ENCODE measurements around the gene PSMD11.
"Not testable (repeated sequence)": the region's sequence is repeated elsewhere in the genome, so short reads cannot be mapped to it uniquely, and the experiment has no call there.

Gene PSMD11

DNA sequence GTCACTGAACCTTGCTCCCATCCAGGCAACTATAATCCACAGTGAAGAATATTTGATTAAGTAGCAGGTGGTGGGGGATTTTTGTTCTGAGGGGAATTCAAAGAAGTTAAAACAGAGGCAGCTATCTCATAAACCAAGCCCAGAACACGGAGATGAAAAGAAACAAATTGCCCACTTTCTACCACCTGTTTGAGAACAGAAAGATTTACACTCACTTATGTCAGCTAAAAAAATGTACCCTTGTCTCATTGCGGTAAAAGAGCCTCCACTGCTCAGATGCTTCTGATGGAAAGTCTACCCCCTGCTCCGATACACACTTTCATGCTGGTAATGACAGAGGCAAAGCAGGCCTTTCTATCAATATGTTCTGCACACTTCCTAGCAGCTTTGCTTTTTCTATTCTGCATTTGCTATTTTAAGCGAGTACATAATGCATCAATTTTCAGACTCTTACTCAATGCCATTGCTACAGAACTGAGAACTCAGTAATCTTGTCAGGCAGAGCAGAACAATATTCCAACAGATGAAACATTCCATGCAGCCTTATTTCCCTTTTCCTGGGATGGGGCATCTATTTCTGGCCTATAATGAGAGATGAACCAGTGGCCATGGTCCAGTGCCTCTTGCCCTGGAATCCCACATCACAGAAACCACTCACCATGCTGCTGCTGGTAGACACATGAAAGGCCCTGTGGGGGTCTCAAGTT is 71.5 kb downstream of the PSMD11 start:
- DNase-seq = no peak

DNA sequence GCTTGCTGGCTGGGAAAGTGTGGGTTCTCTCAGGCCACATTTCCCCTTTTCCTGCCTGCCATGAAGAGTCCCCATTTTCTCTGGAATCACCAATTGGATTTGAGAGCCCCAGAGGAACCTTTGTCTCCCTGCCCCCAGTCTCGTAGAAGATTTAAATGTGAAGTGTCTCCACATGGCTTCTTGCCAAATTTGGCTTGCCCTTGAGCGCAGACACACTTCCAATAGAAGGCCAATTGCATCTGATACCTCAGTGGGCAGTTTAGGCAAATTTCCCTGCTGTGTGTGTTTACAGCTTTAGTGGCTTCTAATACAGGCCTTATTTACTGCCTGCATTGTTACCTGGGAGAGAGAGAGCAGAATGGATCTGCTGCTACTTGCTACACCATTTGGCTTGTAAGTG is 72.1 kb downstream of the PSMD11 start:
- no peak for DNase-seq

DNA sequence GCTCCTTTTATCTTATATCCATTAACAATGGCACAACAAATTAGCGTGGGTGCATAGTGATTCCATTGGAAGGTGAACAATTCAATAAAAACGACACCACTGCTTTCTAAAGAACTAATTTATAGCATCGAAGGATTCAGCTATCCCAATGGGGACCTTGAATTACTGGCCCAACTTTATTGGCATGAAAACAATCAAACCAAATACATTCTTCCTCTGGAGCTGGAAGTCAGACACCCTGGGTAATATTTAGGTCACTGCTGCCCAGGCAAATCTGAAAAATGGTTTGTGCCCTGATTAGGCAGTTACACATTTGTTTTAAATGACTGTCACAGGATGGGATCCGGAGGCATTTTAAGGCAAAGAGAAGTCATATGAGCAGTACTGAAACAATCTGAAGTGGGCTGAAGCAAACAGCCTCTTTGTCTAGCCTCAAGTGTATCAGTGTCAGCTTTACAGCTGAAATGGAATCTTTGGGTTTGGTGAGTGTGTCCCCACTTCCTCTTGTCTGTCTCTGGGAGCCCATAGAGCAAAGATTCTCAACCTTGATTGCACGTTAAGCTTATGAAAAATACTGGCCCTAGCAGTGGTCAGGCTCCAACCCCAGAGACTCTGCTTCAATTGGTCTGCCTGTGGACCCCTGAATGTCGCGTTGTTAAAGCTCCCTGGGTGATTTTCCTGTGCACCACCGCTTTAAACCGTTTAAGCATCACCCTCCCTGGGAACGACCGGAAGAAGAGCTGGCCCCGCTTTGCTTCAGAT is 72.8 kb downstream of the PSMD11 start:
- DNase-seq = no peak

DNA sequence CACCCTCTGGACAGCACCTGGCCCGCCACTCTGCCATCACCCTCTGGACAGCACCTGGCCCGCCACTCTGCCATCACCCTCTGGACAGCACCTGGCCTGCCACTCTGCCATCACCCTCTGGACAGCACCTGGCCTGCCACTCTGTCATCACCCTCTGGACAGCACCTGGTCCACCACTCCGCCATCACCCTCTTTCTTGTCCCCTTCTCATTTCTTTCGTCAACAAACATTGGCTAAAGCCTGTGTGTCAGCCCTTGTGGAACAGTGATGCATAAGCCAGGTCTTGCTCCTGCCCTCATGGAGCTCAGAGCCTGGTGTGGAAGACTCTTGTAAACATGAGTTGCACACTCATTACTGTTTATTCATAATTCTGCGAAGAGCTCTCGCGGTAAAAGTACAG is 73.7 kb downstream of the PSMD11 start:
- DNase-seq = no peak

DNA sequence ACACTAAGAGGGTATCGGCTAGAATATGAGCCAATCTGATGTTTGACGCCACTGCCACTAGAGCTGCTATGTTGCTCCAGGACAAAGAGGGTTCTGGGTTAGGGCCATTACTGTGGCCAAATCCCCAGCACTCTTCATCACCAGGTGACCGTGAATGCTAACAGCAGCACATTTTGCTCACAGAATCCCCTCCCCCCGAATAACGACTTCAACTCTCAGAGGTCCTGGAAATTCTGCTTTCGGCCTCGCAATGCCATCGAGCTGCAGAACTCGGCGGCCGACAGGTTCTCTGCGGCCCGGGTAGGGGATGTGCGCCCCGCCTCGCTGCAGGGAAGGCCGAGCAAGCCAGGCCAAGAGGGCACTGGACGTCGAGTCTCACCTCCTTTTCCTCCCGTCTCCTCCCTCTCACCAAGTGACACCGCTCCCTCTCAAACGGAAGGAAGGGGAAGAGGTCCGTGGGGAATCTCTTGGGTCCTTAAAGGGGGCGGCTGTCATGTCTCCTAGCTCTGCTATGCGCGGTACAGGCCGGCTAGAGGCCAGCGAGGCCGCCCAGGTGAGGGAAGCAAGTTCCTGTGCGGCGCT is 74.4 kb downstream of the PSMD11 start:
- no peak for DNase-seq

DNA sequence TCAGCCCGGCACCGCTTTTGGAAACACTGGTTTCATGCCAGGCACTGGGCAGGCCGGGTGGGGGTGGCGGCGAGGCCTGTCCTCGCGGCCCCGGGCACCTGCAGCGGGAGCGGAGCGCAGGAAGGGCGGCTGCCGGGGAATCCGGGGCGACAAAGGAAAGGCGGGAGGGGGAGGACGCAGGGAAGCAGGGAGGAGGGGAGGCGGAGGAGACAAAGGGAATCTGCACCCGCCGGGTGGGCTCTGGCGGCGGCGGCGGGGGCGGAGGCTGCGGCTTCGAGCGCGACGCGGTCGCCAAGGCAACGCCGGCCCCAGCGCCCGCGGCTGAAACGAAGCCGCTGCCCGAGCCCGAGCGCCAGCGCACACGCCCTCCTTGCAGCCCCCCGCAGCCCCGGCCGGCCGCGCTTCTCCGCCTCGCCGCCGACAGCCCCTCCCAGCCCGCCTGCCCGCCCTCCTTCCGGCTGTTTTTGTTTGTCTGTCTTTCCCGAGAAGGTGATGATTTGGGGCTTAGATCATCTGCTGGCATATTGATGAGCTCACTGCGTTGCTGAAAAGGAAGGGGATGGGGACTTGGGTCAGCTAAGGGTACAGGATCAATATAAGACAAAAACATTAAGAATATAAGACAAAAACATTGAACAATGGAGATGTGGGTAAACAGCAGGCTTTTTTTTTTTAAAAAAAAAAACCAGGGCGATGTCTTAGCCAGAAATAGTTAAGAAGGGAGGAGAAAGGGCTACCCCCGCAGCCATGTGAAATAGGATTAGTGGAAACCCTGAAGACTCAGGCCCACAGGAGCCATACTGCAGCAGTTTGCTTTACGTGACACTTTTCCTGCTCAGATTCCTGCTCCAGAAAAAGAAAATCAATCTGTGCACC is 75.2 kb downstream of the PSMD11 start:
- no peak for DNase-seq

DNA sequence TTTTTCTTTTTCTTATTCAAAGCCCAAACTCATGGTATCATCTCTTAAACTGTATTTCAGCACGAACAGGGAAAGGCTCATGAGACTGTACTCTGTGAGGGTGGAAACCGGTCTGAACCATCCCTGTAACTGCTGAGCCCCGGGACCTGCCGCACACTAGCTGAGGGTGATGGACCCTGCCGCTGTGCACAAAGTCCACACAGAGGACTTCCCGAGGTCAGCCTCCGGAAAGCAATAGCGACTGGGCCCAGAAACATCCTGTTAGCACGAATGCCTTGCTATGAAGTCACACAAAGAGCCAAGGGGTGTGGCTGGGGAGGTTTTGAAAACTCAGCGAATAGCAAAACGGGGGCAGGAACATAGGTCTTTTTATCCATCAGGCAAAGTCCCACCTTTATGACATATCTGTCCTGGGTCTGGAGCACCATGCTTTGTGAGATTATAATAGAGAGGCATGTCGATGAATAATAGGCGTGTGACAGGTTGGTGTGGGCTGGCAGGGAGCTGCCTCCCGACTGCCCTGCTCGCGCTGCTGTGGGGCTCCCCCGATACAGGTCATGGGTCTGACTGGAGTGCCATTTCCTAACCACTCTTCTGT is 75.9 kb downstream of the PSMD11 start:
- DNase-seq = no peak

DNA sequence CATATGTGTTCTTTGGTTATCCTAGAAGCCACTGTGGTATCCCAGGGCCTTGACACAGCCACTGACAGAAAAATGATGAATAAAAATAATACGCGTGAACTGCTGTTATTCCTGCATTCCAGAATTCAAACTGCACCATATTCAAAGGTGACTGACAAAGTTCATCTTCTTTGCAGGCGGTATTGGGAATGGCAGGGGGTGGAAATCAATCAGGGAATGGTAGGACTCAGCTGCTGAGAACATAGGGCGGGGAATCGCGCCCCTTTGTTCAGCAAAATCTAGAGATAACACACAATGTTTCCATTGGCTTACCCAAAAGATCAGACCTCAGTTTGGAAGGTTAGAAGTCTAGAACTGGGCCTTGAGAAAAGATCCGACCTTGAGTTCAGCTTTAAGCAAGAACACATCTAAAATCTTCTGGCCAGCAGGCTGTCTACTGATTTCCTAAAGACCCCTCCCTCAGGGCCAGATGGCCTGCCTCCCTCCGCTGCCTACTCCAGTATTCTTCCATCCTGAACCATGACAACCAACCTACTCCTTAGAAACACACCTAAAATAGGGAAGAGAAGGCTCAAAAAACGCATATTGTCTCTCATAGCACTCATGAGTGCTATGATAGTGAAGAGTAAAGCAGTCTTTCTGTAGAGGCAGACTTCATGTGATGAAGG is 76.6 kb downstream of the PSMD11 start:
- no peak for DNase-seq

DNA sequence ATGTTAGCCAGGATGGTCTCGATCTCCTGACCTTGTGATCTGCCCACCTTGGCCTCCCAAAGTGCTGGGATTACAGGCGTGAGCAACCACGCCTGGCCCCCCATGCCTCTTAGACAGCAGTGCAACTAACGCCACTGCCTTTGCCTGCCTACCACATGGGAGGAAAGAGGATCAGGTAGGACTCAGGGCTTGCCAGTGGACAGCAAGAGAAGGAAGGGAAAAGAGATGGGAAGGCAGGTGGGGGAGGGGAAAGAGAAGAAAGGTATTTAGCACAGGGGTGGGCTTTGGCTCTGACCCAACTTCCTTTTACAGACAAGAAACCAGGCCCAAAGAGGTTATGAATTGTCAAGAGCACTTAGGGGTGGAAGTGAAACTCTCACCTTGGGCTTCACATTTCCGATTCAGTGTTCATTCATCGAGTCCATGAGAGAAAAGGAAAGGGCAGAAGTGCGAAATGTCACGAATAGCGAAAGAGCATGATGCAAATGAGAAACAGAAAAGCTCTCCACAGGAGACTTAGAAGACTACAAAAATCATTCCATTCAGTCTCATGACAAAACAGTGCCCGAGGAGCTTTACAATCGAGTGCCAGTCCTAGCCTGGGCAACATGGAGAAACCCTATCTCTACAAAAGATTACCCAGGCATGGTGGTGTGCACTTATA is 78.8 kb downstream of the PSMD11 start:
- no peak for DNase-seq

DNA sequence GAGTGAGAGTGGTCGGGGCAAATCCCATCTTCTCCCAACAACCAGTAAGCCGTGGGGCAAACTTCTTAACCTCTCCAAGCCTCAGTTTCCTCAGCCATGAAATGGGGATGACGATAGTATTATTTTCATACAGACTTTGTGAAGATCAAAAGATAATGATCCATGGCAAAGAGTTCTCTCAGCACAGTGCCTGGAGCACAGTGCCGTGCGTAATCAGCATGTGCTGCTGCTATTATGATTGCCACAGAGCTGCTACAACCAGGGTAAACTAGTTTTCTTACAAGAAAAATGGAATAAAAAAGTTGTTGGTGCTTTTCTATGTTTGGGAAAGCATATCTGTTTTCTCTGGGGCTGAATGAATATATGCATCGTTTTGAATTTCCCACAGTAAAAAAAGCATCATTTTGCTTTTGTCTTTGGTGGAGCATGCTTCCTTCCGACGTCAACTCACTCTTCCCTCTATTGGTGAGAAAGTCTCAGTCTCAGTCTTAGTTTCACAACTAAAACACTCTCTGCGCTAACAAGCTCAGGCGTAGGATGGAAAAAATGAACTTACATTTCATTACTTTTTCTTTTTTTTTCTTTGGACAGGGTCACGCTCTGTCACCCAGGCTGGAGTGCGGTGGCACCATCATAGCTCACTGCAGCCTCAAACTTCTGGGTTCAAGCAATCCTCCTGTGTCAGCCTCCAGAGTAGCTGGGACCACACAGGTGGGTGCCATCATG is 79.7 kb downstream of the PSMD11 start:
- no peak for DNase-seq

DNA sequence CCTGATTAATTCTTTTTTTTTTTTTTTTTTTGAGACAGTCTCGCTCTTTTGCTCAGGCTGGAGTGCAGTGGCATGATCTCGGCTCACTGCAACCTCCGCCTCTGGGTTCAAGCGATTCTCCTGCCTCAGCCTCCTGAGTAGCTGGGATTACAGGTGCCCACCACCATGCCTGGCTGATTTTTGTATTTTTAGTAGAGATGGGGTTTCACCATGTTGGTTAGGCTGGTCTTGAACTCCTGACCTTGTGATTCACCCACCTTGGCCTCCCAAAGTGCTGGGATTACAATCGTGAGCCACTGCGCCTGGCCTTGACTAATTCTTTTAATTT is 80.2 kb downstream of the PSMD11 start:
- not testable (repeated sequence) for DNase-seq

DNA sequence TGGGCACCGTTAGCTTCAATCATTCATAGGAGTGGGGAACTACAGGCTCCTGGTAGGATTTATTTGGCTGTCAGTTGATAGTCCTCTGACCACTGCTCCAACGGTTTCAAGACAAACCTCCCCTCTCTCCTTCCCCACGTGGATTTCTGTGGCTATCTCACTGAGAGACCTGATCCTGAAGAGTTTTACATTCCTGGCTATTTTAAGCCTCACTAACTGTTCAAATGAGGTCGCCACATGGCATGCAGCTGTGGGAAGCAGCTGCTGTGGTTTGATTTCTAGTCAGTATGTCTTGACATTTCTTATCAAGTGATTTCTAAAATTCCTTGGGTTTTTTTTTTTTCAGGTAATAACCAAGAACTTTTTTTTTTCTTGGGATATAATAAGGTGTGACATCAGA is 80.8 kb downstream of the PSMD11 start:
- no peak for DNase-seq

DNA sequence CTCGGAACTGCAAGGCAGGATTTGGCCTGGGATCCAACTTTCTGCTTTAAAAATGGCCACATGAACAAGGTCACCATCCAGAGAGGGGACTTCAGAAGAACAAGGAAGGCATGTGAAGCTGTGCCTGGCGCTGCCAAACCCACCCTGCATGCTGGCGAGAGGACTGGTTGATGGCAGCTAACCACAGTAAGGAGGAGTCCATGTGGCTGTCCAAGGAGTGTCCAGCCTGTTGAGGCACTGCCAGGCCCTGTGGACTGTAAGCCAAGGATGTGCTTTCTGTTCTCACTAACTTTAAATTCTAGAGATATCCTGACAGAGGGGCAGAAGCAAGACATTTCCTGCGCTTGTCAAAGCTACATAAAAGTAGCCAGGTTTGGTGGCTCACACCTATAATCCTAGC is 82.8 kb downstream of the PSMD11 start:
- no peak for DNase-seq

DNA sequence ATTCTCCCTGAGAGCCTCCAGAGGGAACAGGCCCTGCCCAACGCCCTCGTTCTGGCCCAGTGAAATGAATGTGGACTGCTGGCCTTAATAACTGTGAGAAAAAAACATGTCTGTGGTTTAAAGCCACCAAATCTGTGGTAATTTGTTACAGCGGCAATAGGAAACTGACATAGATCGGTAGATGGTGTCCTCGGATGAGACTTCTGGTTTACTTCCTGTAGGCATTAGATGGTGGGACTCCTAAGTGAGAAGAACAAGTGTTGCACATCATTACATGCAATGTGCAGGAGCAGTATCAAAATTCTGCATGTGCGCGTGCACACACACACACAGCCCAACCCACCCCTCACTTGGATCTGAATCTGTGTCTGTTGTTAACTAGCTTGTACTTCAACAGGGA is 84.5 kb downstream of the PSMD11 start:
- no peak for DNase-seq

DNA sequence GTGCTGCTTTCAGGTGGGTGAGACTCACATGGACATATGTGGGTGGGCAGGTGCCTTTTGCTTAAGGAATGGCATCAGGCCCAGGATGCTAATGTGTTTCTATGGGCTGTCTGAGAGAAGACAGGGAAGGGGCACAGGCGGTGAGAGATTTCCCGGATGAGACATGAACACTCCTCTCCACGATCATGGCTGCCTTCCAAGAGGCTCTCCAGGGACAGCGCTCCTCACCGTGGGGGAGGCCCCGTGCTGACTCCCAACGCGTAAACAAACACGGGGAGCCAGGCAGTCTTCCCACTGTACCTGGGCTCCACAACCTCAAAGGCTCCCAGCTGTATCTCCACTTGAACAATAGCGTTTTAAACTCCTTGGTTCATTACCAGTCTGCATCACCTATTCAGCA is 85.3 kb downstream of the PSMD11 start:
- no peak for DNase-seq
